ENCODE measurements around the gene ISG15. TPM values are rescaled to one million over a fixed set of nuclear protein-coding genes. Genes with fewer than 3 reads are reported as not detected.
"Not testable (repeated sequence)": the region's sequence is repeated elsewhere in the genome, so short reads cannot be mapped to it uniquely, and the experiment has no call there.

Gene ISG15
- total and polyA plus RNA-seq, 4 donors = 27.7 to 48.8 (median 31.2) TPM

GRCh38 chr1:1025730-1026129, 12.4 kb downstream of the ISG15 start:
- H3K36me3 ChIP-seq (ENCODE audit: control insufficient read depth, insufficient read depth, low read length) = peaks cover 74% of the 10 kb centered on the region
- DNase-seq (ENCODE audit: low read depth in 4 of 6, low spot score in 6 of 6) = no peak
- no peaks in the 10 kb centered on the region for H3K9me3 ChIP-seq (ENCODE audit: control insufficient read depth, insufficient read depth, low read length)
- 73% methylated on average over 7 of the region's 10 CpGs for WGBS (ENCODE audit: insufficient coverage)
- H3K4me1 ChIP-seq (ENCODE audit: control insufficient read depth, insufficient read depth, low read length) = peaks cover 73% of the 10 kb centered on the region
- H3K27me3 ChIP-seq (ENCODE audit: control insufficient read depth, insufficient read depth, low read length) = no peaks in the 10 kb centered on the region
- no peak overlapping the region for H3K27ac ChIP-seq (ENCODE audit: low read depth, low read length)
- H3K4me3 ChIP-seq (ENCODE audit: low read depth, low read length) = no peak overlapping the region

GRCh38 chr1:1026599-1027413, 13.5 kb downstream of the ISG15 start:
- Histone ChIP-seq H3K27ac (ENCODE audit: low read depth, low read length) (no peak overlapping the region), H3K4me3 (ENCODE audit: low read depth, low read length) (no peak overlapping the region), H3K36me3 (ENCODE audit: control insufficient read depth, insufficient read depth, low read length) (peaks cover 74% of the 10 kb centered on the region), H3K4me1 (ENCODE audit: control insufficient read depth, insufficient read depth, low read length) (peaks cover 73% of the 10 kb centered on the region), H3K9me3 (ENCODE audit: control insufficient read depth, insufficient read depth, low read length) (no peaks in the 10 kb centered on the region), H3K27me3 (ENCODE audit: control insufficient read depth, insufficient read depth, low read length) (no peaks in the 10 kb centered on the region)
- DNase-seq (ENCODE audit: low read depth in 4 of 6, low spot score in 6 of 6) = no peak
- 50% methylated on average over 18 of the region's 21 CpGs for WGBS (ENCODE audit: insufficient coverage)

GRCh38 chr1:1027791-1028190, 14.5 kb downstream of the ISG15 start:
- Histone ChIP-seq H3K27me3 (ENCODE audit: control insufficient read depth, insufficient read depth, low read length) (no peaks in the 10 kb centered on the region), H3K4me1 (ENCODE audit: control insufficient read depth, insufficient read depth, low read length) (peaks cover 73% of the 10 kb centered on the region), H3K36me3 (ENCODE audit: control insufficient read depth, insufficient read depth, low read length) (peaks cover 73% of the 10 kb centered on the region), H3K4me3 (ENCODE audit: low read depth, low read length) (no peak overlapping the region), H3K27ac (ENCODE audit: low read depth, low read length) (no peak overlapping the region), H3K9me3 (ENCODE audit: control insufficient read depth, insufficient read depth, low read length) (no peaks in the 10 kb centered on the region)
- 78% methylated on average over 8 of the region's 17 CpGs for WGBS (ENCODE audit: insufficient coverage)
- no peak for DNase-seq (ENCODE audit: low read depth in 4 of 6, low spot score in 6 of 6)

- not testable (repeated sequence) for H3K9me3 ChIP-seq (ENCODE audit: control insufficient read depth, insufficient read depth, low read length); H3K4me3 ChIP-seq (ENCODE audit: low read depth, low read length); H3K27ac ChIP-seq (ENCODE audit: low read depth, low read length); H3K27me3 ChIP-seq (ENCODE audit: control insufficient read depth, insufficient read depth, low read length)
- peaks cover 56% of the 10 kb centered on the region for H3K36me3 ChIP-seq (ENCODE audit: control insufficient read depth, insufficient read depth, low read length)
- WGBS (ENCODE audit: insufficient coverage) = 46% methylated on average over 7 of the region's 7 CpGs
- H3K4me1 ChIP-seq (ENCODE audit: control insufficient read depth, insufficient read depth, low read length) = peaks cover 63% of the 10 kb centered on the region
- peak in 1 of 6 donors; percentile 32 for DNase-seq (ENCODE audit: low read depth in 4 of 6, low spot score in 6 of 6)
Observed at GRCh38 chr1:1030867-1031658, 17.8 kb downstream of the ISG15 start.

- Histone ChIP-seq H3K27ac (ENCODE audit: low read depth, low read length) (no peak overlapping the region), H3K36me3 (ENCODE audit: control insufficient read depth, insufficient read depth, low read length) (peaks cover 56% of the 10 kb centered on the region), H3K27me3 (ENCODE audit: control insufficient read depth, insufficient read depth, low read length) (peaks cover 2% of the 10 kb centered on the region), H3K4me1 (ENCODE audit: control insufficient read depth, insufficient read depth, low read length) (peaks cover 62% of the 10 kb centered on the region), H3K9me3 (ENCODE audit: control insufficient read depth, insufficient read depth, low read length) (no peaks in the 10 kb centered on the region), H3K4me3 (ENCODE audit: low read depth, low read length) (no peak overlapping the region)
- 84% methylated on average over 9 of the region's 11 CpGs for WGBS (ENCODE audit: insufficient coverage)
- no peak for DNase-seq (ENCODE audit: low read depth in 4 of 6, low spot score in 6 of 6)
Observed at GRCh38 chr1:1031659-1032235, 18.4 kb downstream of the ISG15 start.

GRCh38 chr1:1032424-1032823, 19.1 kb downstream of the ISG15 start:
- Histone ChIP-seq H3K4me3 (ENCODE audit: low read depth, low read length) (peak overlapping the region; percentile 29), H3K36me3 (ENCODE audit: control insufficient read depth, insufficient read depth, low read length) (peaks cover 56% of the 10 kb centered on the region), H3K4me1 (ENCODE audit: control insufficient read depth, insufficient read depth, low read length) (peaks cover 60% of the 10 kb centered on the region), H3K27ac (ENCODE audit: low read depth, low read length) (no peak overlapping the region), H3K27me3 (ENCODE audit: control insufficient read depth, insufficient read depth, low read length) (peaks cover 2% of the 10 kb centered on the region), H3K9me3 (ENCODE audit: control insufficient read depth, insufficient read depth, low read length) (no peaks in the 10 kb centered on the region)
- 22% methylated on average over 16 of the region's 16 CpGs for WGBS (ENCODE audit: insufficient coverage)
- DNase-seq (ENCODE audit: low read depth in 4 of 6, low spot score in 6 of 6) = peak in 2 of 6 donors; percentile 65 to 83

GRCh38 chr1:1033009-1033587, 19.8 kb downstream of the ISG15 start:
- peak overlapping the region; percentile 29 for H3K4me3 ChIP-seq (ENCODE audit: low read depth, low read length)
- H3K27me3 ChIP-seq (ENCODE audit: control insufficient read depth, insufficient read depth, low read length) = peaks cover 2% of the 10 kb centered on the region
- no peak overlapping the region for H3K27ac ChIP-seq (ENCODE audit: low read depth, low read length)
- peaks cover 56% of the 10 kb centered on the region for H3K4me1 ChIP-seq (ENCODE audit: control insufficient read depth, insufficient read depth, low read length)
- H3K9me3 ChIP-seq (ENCODE audit: control insufficient read depth, insufficient read depth, low read length) = no peaks in the 10 kb centered on the region
- peak in 5 of 6 donors; percentile 75 to 97 (median 86) for DNase-seq (ENCODE audit: low read depth in 4 of 6, low spot score in 6 of 6)
- under 1% methylated on average over 73 of the region's 73 CpGs for WGBS (ENCODE audit: insufficient coverage)
- peaks cover 56% of the 10 kb centered on the region for H3K36me3 ChIP-seq (ENCODE audit: control insufficient read depth, insufficient read depth, low read length)

- no peak overlapping the region for H3K27ac ChIP-seq (ENCODE audit: low read depth, low read length)
- H3K27me3 ChIP-seq (ENCODE audit: control insufficient read depth, insufficient read depth, low read length) = peaks cover 2% of the 10 kb centered on the region
- peak in 2 of 6 donors; percentile 58 to 62 for DNase-seq (ENCODE audit: low read depth in 4 of 6, low spot score in 6 of 6)
- peaks cover 59% of the 10 kb centered on the region for H3K36me3 ChIP-seq (ENCODE audit: control insufficient read depth, insufficient read depth, low read length)
- H3K4me1 ChIP-seq (ENCODE audit: control insufficient read depth, insufficient read depth, low read length) = peaks cover 64% of the 10 kb centered on the region
- H3K9me3 ChIP-seq (ENCODE audit: control insufficient read depth, insufficient read depth, low read length) = no peaks in the 10 kb centered on the region
- H3K4me3 ChIP-seq (ENCODE audit: low read depth, low read length) = peak overlapping the region; percentile 18
- 1% methylated on average over 69 of the region's 71 CpGs for WGBS (ENCODE audit: insufficient coverage)
Observed at GRCh38 chr1:1033731-1034438, 20.6 kb downstream of the ISG15 start.

- peak overlapping the region; percentile 18 for H3K4me3 ChIP-seq (ENCODE audit: low read depth, low read length)
- peaks cover 2% of the 10 kb centered on the region for H3K27me3 ChIP-seq (ENCODE audit: control insufficient read depth, insufficient read depth, low read length)
- H3K4me1 ChIP-seq (ENCODE audit: control insufficient read depth, insufficient read depth, low read length) = peaks cover 69% of the 10 kb centered on the region
- H3K27ac ChIP-seq (ENCODE audit: low read depth, low read length) = no peak overlapping the region
- 37% methylated on average over 30 of the region's 30 CpGs for WGBS (ENCODE audit: insufficient coverage)
- DNase-seq (ENCODE audit: low read depth in 4 of 6, low spot score in 6 of 6) = peak in 1 of 6 donors; percentile 41
- no peaks in the 10 kb centered on the region for H3K9me3 ChIP-seq (ENCODE audit: control insufficient read depth, insufficient read depth, low read length)
- peaks cover 59% of the 10 kb centered on the region for H3K36me3 ChIP-seq (ENCODE audit: control insufficient read depth, insufficient read depth, low read length)
Observed at GRCh38 chr1:1034439-1034781, 21.1 kb downstream of the ISG15 start.
